Measurements from ENCODE around the gene GP1BA.
A peak's percentile ranks its signal among the peaks of the same experiment; 100 is the strongest.

Gene GP1BA

GRCh38 chr17:4932756-4933155, 679 bp downstream of the GP1BA start:
- no peak for DNase-seq (ENCODE audit: low read depth)
- in situ Hi-C loops (cut with HindIII; ENCODE audit: low sequenced_read_pairs), result no loop called here
- H3K4me3 ChIP-seq (ENCODE audit: low read depth, low read length), result no peak overlapping the region
- TF ChIP-seq, protein P1, sequence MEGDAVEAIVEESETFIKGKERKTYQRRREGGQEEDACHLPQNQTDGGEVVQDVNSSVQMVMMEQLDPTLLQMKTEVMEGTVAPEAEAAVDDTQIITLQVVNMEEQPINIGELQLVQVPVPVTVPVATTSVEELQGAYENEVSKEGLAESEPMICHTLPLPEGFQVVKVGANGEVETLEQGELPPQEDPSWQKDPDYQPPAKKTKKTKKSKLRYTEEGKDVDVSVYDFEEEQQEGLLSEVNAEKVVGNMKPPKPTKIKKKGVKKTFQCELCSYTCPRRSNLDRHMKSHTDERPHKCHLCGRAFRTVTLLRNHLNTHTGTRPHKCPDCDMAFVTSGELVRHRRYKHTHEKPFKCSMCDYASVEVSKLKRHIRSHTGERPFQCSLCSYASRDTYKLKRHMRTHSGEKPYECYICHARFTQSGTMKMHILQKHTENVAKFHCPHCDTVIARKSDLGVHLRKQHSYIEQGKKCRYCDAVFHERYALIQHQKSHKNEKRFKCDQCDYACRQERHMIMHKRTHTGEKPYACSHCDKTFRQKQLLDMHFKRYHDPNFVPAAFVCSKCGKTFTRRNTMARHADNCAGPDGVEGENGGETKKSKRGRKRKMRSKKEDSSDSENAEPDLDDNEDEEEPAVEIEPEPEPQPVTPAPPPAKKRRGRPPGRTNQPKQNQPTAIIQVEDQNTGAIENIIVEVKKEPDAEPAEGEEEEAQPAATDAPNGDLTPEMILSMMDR (IDR thresholded peaks at IDR 0.05; ENCODE audit: low read depth, low read length, missing control alignments), result no peak

- TF ChIP-seq, protein P1 (IDR thresholded peaks at IDR 0.05; ENCODE audit: low read depth, low read length, missing control alignments), result no peak
- in situ Hi-C loops (cut with HindIII; ENCODE audit: low sequenced_read_pairs), result no loop called here
- DNase-seq (ENCODE audit: low read depth), result no peak
- no peak overlapping the region for H3K4me3 ChIP-seq (ENCODE audit: low read depth, low read length)
Observed at GRCh38 chr17:4933646-4934045, 1.6 kb downstream of the GP1BA start.

DNA sequence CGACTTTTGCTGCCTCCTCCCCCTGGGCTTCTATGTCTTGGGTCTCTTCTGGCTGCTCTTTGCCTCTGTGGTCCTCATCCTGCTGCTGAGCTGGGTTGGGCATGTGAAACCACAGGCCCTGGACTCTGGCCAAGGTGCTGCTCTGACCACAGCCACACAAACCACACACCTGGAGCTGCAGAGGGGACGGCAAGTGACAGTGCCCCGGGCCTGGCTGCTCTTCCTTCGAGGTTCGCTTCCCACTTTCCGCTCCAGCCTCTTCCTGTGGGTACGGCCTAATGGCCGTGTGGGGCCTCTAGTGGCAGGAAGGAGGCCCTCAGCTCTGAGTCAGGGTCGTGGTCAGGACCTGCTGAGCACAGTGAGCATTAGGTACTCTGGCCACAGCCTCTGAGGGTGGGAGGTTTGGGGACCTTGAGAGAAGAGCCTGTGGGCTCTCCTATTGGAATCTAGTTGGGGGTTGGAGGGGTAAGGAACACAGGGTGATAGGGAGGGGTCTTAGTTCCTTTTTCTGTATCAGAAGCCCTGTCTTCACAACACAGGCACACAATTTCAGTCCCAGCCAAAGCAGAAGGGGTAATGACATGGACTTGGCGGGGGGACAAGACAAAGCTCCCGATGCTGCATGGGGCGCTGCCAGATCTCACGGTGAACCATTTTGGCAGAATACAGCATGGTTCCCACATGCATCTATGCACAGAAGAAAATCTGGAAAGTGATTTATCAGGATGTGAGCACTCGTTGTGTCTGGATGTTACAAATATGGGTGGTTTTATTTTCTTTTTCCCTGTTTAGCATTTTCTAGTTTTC, 2.3 kb downstream of the GP1BA start:
- no peak for DNase-seq (ENCODE audit: low read depth)
- no peak overlapping the region for H3K4me3 ChIP-seq (ENCODE audit: low read depth, low read length)
- TF ChIP-seq, protein P1 (IDR thresholded peaks at IDR 0.05; ENCODE audit: low read depth, low read length, missing control alignments), result peak; percentile 63
- in situ Hi-C loops (cut with HindIII; ENCODE audit: low sequenced_read_pairs), result no loop called here

- in situ Hi-C loops (cut with HindIII; ENCODE audit: low sequenced_read_pairs), result no loop called here
- no peak for DNase-seq (ENCODE audit: low read depth)
- H3K4me3 ChIP-seq (ENCODE audit: low read depth, low read length), result no peak overlapping the region
- TF ChIP-seq, protein P1 (IDR thresholded peaks at IDR 0.05; ENCODE audit: low read depth, low read length, missing control alignments), result no peak
Observed at GRCh38 chr17:4935650-4936049, 3.6 kb downstream of the GP1BA start.

DNA sequence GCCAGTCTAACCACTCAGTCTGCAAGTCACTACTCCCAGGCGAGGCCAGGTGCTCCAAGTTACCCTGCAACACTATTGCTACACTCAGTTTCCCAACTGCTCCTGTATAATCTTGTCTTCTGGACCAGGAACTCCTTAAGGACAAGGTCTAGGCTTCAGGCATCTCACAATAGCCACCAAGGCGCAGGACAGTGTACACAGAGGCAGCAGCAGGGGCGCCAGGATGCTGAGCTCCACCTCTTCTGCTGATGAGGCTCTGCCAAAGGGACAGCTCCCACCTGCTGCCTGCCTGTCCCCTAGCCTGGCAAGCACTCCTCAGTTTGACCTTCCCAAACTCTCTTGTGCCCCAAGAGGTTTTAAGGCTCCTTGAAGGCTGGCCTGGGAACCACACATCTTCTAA, 4.4 kb downstream of the GP1BA start:
- in situ Hi-C loops (cut with HindIII; ENCODE audit: low sequenced_read_pairs), result no loop called here
- no peak overlapping the region for H3K4me3 ChIP-seq (ENCODE audit: low read depth, low read length)
- TF ChIP-seq, protein P1 (IDR thresholded peaks at IDR 0.05; ENCODE audit: low read depth, low read length, missing control alignments), result no peak
- no peak for DNase-seq (ENCODE audit: low read depth)

DNA sequence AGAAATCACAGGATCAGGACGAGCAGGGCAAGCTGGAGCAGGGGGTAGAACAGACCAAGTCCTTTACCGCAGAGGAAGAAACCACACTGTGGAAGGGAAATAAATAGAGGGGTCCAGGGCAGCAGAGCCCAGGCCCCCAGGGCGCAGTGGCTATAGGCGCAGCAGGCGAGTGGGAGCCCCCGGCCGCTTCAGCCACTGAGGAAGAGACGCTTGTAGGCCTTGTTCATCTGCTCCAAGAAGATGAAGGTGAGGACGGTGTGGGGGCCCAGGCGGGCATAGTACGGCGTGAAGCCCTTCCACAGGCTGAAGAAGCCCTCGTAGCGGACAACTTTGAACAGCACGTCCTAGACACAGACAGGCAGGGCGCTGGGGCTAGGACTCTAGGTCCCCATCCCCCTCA, 5.5 kb downstream of the GP1BA start:
- H3K4me3 ChIP-seq (ENCODE audit: low read depth, low read length), result no peak overlapping the region
- DNase-seq (ENCODE audit: low read depth), result no peak
- in situ Hi-C loops (cut with HindIII; ENCODE audit: low sequenced_read_pairs), result no loop called here
- TF ChIP-seq, protein P1 (IDR thresholded peaks at IDR 0.05; ENCODE audit: low read depth, low read length, missing control alignments), result no peak
